ENCODE data around the gene SUGP2.
"Not testable (repeated sequence)": the region's sequence is repeated elsewhere in the genome, so short reads cannot be mapped to it uniquely, and the experiment has no call there.

The SUGP2 gene

GRCh38 chr19:18989316-18989715, 44.0 kb downstream of the SUGP2 start:
- DNase-seq: no peak

- DNase-seq: peak; percentile 82
Measured at GRCh38 chr19:18987456-18987855, 45.9 kb downstream of the SUGP2 start.

GRCh38 chr19:18985257-18985656, 48.1 kb downstream of the SUGP2 start:
- DNase-seq: no peak

GRCh38 chr19:18984251-18984650, 49.1 kb downstream of the SUGP2 start:
- DNase-seq: no peak

GRCh38 chr19:18982669-18983068, 50.6 kb downstream of the SUGP2 start:
- no peak for DNase-seq

- no peak for DNase-seq
Measured at GRCh38 chr19:18980432-18981020, 52.8 kb downstream of the SUGP2 start.

- DNase-seq: no peak
Measured at GRCh38 chr19:18978616-18979015, 54.7 kb downstream of the SUGP2 start.

GRCh38 chr19:18975869-18976268, 57.4 kb downstream of the SUGP2 start:
- DNase-seq: no peak

GRCh38 chr19:18975011-18975410, 58.3 kb downstream of the SUGP2 start:
- no peak for DNase-seq

- DNase-seq: no peak
Measured at GRCh38 chr19:18972851-18973250, 60.5 kb downstream of the SUGP2 start.

- no peak for DNase-seq
Measured at GRCh38 chr19:18972301-18972811, 61.0 kb downstream of the SUGP2 start.

GRCh38 chr19:18969931-18970659, 63.2 kb downstream of the SUGP2 start:
- no peak for DNase-seq

GRCh38 chr19:18967358-18968146, 65.8 kb downstream of the SUGP2 start:
- no peak for DNase-seq

GRCh38 chr19:18966307-18966706, 67.0 kb downstream of the SUGP2 start:
- DNase-seq: no peak

- DNase-seq: no peak
Measured at GRCh38 chr19:18964121-18964520, 69.2 kb downstream of the SUGP2 start.

- no peak for DNase-seq
Measured at GRCh38 chr19:18961767-18962620, 71.3 kb downstream of the SUGP2 start.

GRCh38 chr19:18960370-18960769, 72.9 kb downstream of the SUGP2 start:
- DNase-seq: no peak

- no peak for DNase-seq
Measured at GRCh38 chr19:18955042-18955441, 78.3 kb downstream of the SUGP2 start.

GRCh38 chr19:18954094-18954493, 79.2 kb downstream of the SUGP2 start:
- no peak for DNase-seq

GRCh38 chr19:18952364-18953003, 80.8 kb downstream of the SUGP2 start:
- not testable (repeated sequence) for DNase-seq

GRCh38 chr19:18951721-18952281, 81.5 kb downstream of the SUGP2 start:
- DNase-seq: no peak

- DNase-seq: no peak
Measured at GRCh38 chr19:18949858-18950257, 83.5 kb downstream of the SUGP2 start.

All from NCI-H524 treated with DMSO at 0.1 percent for 48 hours (cell line).